HG02798 (cell line): ENCODE data around the gene HOMEZ.
"Not testable (repeated sequence)": the region's sequence is repeated elsewhere in the genome, so short reads cannot be mapped to it uniquely, and the experiment has no call there.

Experiments
- ATAC-seq: cut with Tn5 transposase; IDR thresholded peaks from one replicate; pipeline ENCODE4 v1.9.1; 2021; ENCODE audit warnings: mild to moderate bottlenecking; ENCODE audit not compliant: unreplicated experiment, poor library complexity

The HOMEZ gene

GRCh38 chr14:23232241-23232808, 53.6 kb downstream of the HOMEZ start:
- not testable (repeated sequence) for ATAC-seq

- no peak for ATAC-seq
Measured at GRCh38 chr14:23228812-23229211, 57.1 kb downstream of the HOMEZ start.

GRCh38 chr14:23227566-23227965, 58.4 kb downstream of the HOMEZ start:
- ATAC-seq = no peak

DNA sequence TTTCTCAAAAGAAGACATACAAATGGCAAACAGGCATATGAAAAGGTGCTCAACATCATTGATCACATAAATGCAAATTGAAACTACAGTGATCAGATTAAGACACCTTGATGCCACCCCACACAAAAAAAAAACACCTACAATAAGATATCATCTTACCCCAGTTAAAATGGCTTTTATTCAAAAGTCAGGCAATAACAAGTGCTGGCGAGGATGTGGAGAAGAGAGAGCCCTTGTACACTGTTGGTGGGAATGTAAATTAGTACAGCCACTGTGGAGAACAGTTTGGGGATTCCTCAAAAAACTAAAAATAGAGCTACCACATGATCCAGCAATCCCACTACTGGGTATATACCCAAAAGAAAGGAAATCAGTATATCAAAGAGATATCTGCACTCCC, 61.0 kb downstream of the HOMEZ start:
- not testable (repeated sequence) for ATAC-seq
